Measurements from ENCODE around the gene LAMA2.

DNA sequence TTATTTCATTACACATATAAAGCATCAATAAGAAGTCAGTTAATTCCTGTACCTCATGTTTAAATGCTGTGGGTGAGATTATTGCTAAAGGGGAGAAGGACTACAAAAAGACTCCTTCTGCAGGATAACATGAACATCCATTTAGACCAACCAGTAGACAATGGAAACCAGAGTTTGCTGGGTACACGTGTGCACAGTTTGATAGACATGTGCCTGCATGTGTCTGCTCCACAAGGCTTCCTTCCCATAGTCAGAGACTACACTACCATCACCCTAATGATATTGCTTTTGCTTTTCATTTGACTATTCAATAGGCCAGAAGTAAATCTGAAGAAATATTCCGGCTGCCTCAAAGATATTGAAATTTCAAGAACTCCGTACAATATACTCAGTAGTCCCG is 595.4 kb downstream of the LAMA2 start:
- no peak for TF ChIP-seq EZH2phosphoT487 (IDR thresholded peaks at IDR 0.05; ENCODE audit: borderline replicate concordance)
- TF ChIP-seq, protein P1, sequence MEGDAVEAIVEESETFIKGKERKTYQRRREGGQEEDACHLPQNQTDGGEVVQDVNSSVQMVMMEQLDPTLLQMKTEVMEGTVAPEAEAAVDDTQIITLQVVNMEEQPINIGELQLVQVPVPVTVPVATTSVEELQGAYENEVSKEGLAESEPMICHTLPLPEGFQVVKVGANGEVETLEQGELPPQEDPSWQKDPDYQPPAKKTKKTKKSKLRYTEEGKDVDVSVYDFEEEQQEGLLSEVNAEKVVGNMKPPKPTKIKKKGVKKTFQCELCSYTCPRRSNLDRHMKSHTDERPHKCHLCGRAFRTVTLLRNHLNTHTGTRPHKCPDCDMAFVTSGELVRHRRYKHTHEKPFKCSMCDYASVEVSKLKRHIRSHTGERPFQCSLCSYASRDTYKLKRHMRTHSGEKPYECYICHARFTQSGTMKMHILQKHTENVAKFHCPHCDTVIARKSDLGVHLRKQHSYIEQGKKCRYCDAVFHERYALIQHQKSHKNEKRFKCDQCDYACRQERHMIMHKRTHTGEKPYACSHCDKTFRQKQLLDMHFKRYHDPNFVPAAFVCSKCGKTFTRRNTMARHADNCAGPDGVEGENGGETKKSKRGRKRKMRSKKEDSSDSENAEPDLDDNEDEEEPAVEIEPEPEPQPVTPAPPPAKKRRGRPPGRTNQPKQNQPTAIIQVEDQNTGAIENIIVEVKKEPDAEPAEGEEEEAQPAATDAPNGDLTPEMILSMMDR (conservative IDR thresholded peaks at IDR 0.05; ENCODE audit: low read length), result no peak
